ENCODE data around the gene IGSF9B. TPM values are rescaled to one million over a fixed set of nuclear protein-coding genes. Genes with fewer than 3 reads are reported as not detected.

The IGSF9B gene
- total RNA-seq, 4 donors from 2014 or later: 2.1 to 5.1 (median 2.8) TPM

GRCh38 chr11:133860151-133860550 lies 96.6 kb downstream of the IGSF9B start:
- WGBS, 2 donors: 58 to 65% methylated on average over 6 of the region's 6 CpGs
- DNase-seq (ENCODE audit: low spot score in 2 of 2): no peak
- Histone ChIP-seq H3K27me3 (no peaks in the 10 kb centered on the region), H3K36me3 (no peaks in the 10 kb centered on the region), H3K27ac (no peak overlapping the region), H3K4me1 (no peaks in the 10 kb centered on the region), H3K9me3 (no peaks in the 10 kb centered on the region), H3K4me3 (no peak overlapping the region)
- TF ChIP-seq POLR2A (IDR thresholded peaks at IDR 0.05) (no peak), CTCF (IDR thresholded peaks at IDR 0.05) (no peak), EP300 (IDR thresholded peaks at IDR 0.05) (no peak)

Other genes with a start within 250 kb of the IGSF9B start
- gene SPATA19, start 111.5 kb downstream of the IGSF9B start, total RNA-seq: not detected
- gene JAM3, start 112.1 kb upstream of the IGSF9B start, total RNA-seq: 100 to 1,000 TPM in 2 of 4 donors, 10 to 100 TPM in 2; 60.9 to 124 (median 96.5) TPM